CD1c-positive myeloid dendritic cell (primary cell): ENCODE data around the gene FEM1C.

Experiments used
- DNase-seq: peaks from one replicate; pipeline ENCODE4 v3.0.0-alpha.2; 2016; ENCODE audit errors: extremely low spot score

The FEM1C gene, protein sequence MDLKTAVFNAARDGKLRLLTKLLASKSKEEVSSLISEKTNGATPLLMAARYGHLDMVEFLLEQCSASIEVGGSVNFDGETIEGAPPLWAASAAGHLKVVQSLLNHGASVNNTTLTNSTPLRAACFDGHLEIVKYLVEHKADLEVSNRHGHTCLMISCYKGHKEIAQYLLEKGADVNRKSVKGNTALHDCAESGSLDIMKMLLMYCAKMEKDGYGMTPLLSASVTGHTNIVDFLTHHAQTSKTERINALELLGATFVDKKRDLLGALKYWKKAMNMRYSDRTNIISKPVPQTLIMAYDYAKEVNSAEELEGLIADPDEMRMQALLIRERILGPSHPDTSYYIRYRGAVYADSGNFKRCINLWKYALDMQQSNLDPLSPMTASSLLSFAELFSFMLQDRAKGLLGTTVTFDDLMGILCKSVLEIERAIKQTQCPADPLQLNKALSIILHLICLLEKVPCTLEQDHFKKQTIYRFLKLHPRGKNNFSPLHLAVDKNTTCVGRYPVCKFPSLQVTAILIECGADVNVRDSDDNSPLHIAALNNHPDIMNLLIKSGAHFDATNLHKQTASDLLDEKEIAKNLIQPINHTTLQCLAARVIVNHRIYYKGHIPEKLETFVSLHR

GRCh38 chr5:115544436-115545350 is at the start of gene FEM1C:
Gene FEM1C, minus strand, starts transcription at chr5:115544775. Its CDS starts 1,282 bp downstream, at chr5:115543493.
- peak; percentile 97 for DNase-seq

- DNase-seq = no peak
Measured at GRCh38 chr5:115589043-115589442, 44.5 kb upstream of the FEM1C start.

DNA sequence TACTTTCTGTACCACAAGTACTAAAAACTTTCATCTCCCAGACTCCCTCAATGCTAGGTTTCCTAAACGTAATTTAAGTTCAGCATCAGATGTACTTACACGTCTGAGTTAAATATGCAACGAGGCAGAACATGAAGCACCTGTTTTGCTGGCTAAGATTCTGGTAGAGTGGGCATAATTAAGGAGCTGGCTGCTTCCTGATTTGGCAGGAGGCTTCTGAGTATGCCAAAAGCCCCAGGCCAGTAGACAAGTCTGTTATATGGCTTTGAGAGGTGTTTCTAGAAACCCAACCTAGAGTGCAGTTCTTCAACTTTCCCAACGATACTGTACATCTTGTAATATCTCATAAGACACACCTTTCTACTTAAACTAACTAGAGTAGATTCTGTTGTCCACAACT is 44.1 kb upstream of the FEM1C start:
- DNase-seq = no peak

DNA sequence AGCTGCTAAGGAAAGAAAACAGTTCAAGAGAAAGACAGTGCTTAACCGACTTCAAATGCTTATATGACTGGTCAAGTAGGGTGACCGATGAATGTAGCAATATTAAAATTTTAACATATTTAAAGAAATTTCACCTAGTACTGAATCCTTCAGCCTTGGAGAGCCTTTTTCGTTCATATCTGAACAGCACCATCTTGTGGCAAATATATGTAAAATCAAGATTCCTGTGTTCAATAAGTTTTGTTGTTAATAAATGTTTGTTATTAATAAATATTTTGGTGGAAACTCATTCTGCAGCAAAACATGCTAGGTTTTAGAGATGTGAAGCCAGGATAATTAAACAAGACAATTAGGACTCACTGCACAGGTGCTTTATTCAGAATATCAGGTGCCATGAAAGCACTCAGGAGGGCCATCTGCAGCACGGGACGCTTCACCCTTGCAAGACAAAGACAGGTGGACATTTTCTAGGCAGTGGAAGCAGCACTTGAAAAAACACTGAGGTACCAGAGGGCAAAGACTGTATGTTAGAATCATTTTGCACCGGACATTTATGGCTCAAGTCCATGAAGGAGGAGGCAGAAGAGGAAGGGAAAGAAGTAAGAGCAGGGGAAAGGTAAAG is 42.1 kb upstream of the FEM1C start:
- peak; percentile 59 for DNase-seq

- no peak for DNase-seq
Measured at GRCh38 chr5:115585265-115585664, 40.7 kb upstream of the FEM1C start.

DNA sequence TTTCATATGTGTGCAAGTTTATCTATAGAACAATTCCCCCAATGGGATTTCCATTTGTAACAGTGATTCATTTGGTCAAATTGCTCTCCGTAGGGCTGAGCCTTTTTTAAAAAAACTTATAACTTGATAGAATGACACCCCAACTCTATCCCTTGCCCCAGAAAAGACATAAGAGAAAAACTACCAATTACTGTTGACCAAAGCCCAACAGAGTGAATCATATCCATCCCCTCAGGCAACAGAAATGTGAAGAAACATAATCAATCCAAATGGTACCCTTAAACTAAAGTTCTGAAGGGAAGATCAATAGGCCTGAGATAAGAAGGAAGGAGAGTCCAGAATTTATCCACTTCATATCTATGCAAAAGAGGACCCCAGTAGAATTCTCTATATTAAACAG is 39.9 kb upstream of the FEM1C start:
- no peak for DNase-seq

DNA sequence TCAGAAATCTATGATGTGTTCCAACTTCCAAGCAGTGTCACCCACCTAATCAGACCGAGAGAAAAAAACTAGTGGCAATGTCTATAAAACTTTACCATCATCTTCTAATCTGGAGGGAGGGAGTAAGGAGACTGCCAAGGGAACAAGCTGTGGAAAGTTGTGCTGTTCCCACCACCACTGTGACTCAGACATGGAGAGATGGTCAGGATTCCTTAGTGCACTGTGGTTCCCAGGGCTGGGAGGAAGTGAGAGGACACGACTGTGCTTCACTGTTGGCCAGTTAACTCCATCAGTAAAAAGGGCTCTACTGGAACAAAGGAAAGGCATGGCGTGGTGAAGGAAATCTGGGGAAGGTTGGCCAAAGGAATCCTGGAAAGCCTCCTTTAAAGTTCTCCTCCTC is 38.9 kb upstream of the FEM1C start:
- no peak for DNase-seq

- no peak for DNase-seq
Measured at GRCh38 chr5:115580941-115581340, 36.4 kb upstream of the FEM1C start.

DNA sequence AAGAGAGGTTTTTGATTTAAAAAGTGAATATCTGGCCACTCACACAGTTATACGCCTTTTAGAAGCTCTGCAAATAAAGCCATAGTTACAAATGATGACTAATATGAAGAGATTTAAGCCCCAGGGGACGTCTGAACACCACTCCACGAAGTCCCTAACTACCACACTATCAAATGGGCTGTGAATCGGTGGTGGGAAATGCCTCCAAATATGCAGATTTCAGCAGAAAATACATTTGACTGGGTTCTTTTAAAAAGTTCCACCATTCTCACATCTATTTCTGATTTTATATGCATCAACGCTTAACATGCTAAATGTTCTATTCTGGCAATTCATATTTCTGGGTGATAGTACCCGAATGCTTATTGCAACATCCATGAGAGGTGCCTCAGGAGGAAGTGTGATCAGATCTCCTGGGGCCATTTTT is 35.2 kb upstream of the FEM1C start:
- no peak for DNase-seq

GRCh38 chr5:115579216-115579615 is 34.6 kb upstream of the FEM1C start:
- DNase-seq = no peak

- no peak for DNase-seq
Measured at GRCh38 chr5:115578657-115579056, 34.1 kb upstream of the FEM1C start.

DNA sequence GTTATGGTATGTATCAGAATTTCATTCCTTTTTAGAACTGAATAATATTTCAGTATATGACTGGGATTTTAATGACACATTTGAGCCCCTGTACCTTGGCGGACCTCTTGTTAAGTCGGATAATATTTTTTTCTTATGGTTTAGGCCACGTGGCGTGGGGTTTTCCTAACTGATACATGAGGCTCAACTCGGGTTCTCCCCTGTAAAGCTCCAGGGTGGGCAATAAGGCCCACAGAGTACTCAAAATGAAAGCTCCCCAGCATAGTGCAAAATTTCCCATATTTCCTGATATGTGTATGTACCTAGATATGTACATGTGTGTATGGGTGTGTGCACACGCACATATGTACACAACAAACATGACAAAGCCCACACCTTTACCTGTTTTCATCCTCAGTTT is 33.2 kb upstream of the FEM1C start:
- DNase-seq = no peak

DNA sequence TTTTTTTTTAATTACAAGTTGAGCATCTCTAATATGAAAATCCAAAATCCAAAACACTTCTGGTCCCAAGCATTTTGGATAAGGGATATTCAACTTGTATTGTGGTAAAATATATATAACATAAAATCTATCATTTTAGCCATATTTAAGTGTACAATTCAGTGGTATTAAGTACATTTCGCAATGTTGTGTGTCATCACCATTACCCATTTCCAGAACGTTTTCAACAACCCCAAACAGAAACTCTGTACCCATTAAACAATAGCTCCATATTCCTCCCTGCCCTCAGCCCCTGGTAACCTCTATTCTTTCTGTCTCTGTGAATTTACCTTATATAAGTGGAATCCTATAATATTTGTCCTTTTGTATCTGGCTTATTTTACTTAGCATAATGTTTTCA is 32.8 kb upstream of the FEM1C start:
- no peak for DNase-seq

DNA sequence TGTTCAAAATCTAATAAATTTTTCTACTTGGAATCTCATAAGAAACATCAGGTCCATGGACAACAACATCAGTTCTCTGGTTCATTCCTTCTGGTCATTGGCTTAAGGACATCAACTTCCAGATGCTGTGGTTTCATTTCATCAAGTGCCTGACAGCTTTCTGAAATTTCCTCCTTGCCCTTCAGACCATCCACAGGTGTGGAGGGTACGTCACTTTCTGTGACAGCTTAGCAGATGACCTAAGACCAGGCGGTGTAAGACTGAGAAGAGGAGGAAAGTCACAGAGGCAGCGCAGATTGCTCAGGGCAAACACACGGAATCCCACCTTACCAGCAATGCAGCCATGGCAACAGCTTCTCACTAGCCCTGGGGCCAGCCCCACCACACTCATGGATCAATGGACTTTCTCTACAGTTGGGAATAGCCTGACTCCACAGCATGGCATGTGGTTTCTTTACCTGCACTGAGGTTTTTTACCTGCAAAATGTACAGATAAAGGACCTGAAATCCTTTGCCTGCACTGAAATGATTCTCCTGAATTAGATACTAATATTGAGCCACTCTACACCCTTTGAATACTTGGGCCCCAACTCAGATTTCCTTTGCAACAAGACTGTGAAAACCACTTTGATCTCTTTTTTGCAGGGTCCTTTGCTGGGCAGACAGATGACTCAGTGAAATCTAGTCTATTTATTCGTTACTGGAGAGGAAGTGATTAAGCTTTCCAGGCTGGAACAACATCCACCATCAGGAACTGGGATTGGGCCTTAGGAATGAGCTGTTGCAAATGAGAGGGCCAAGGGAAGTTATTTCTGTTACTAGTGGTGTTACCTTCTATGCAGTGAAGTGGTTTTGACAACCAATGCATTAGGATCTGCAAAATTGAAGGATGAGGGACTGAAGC is 30.8 kb upstream of the FEM1C start:
- DNase-seq = no peak

GRCh38 chr5:115573133-115573532 is 28.6 kb upstream of the FEM1C start:
- DNase-seq = no peak

GRCh38 chr5:115571441-115571878 is 26.9 kb upstream of the FEM1C start:
- DNase-seq = no peak

DNA sequence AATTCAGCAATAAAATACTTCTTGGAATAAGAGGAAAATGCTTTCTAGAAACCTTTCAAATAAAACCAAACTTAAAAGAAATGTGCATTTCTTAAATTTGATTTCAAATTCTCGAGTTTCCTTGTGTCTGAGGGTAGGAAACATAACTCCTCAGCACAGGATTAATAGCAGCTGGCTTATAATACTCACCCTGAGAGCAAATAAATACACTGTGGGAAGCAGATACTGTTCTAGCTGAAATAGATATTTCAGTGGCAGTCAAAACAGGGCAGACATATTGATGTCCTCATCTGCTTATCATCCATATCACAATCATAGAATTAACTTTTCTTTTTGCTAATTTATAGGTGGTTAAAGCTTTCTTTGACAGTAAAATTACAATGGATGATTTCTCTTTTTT is 24.1 kb upstream of the FEM1C start:
- DNase-seq = no peak

GRCh38 chr5:115565233-115565632 is 20.7 kb upstream of the FEM1C start:
- no peak for DNase-seq

- no peak for DNase-seq
Measured at GRCh38 chr5:115561176-115561575, 16.6 kb upstream of the FEM1C start.

- DNase-seq = no peak
Measured at GRCh38 chr5:115559524-115559923, 14.9 kb upstream of the FEM1C start.
